GM12891 (cell line): ENCODE data around the gene AGAP9.
"Not testable (repeated sequence)": the region's sequence is repeated elsewhere in the genome, so short reads cannot be mapped to it uniquely, and the experiment has no call there.

Experiments
- PAX5 ChIP-seq: IDR thresholded peaks from 2 replicates; pipeline ENCODE4 v1.6.1; 2011; ENCODE audit warnings: low read length, moderate library complexity, mild to moderate bottlenecking; ENCODE audit not compliant: insufficient read depth, severe bottlenecking
- POLR2A ChIP-seq: IDR thresholded peaks from 2 replicates; pipeline ENCODE4 v1.6.1; 2011; ENCODE audit warnings: low read depth, low read length, control low read depth
- POLR2AphosphoS5 ChIP-seq: IDR thresholded peaks from 2 replicates; pipeline ENCODE4 v1.6.1; 2011; ENCODE audit warnings: low read depth, low read length, control low read depth
- POU2F2 ChIP-seq: IDR thresholded peaks from 2 replicates; pipeline ENCODE4 v1.6.1; 2011; ENCODE audit warnings: low read depth, mild to moderate bottlenecking, control low read depth, low read length, moderate library complexity
- SPI1 ChIP-seq: IDR thresholded peaks from 2 replicates; pipeline ENCODE4 v1.6.1; 2011; ENCODE audit warnings: low read depth, low read length, control low read depth
- TAF1 ChIP-seq: IDR thresholded peaks from 2 replicates; pipeline ENCODE4 v1.6.1; 2011; ENCODE audit warnings: low read depth, low read length, control low read depth

GRCh38 chr10:47477078-47477477 is 46.4 kb downstream of the AGAP9 start:
- TF ChIP-seq POLR2A, PAX5, TAF1, POU2F2, POLR2AphosphoS5, SPI1: not testable (repeated sequence)
